22Rv1 (cell line): ENCODE measurements around the gene SIGLEC12.

Experiments used
- ZFX ChIP-seq: fragments of 450-650 bp; IDR thresholded peaks from 2 replicates; pipeline ENCODE4 v1.6.1; 2017; ENCODE audit warnings: antibody characterized with exemption, borderline replicate concordance
- TF ChIP-seq, protein P1 (sequence below): fragments of 450-650 bp; IDR thresholded peaks from 2 replicates; pipeline ENCODE4 v1.5.1; 2017; ENCODE audit warnings: mild to moderate bottlenecking

DNA sequence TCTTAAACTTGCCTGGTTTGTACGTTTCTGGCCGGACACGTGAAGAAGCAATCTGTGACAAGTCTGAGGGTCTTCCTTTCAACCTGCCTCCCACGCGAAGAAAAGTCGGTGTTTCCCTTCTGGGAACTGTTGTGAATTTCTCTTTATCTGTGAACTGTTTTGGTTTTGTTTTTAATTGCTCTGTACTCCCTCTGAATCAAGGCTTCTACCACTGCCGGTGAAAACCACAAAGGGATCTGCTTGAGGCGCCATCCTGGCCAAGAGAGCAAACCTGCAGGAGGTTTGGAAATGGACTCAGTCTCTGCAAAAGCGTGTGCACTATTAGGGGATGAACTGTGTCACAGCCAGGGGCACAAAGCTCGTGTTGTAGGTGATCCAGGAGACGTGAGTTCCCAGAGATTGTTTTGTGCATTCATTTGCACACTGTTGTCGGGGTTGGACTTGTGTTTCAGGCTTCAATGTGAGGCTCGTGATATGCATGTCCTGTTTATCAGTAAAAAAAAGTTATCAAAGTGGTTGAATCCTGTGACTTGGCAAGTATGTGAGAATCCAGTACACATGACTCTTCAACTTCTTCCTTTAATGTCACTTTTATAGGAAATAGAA is 53.1 kb downstream of the SIGLEC12 start:
- TF ChIP-seq, protein P1, sequence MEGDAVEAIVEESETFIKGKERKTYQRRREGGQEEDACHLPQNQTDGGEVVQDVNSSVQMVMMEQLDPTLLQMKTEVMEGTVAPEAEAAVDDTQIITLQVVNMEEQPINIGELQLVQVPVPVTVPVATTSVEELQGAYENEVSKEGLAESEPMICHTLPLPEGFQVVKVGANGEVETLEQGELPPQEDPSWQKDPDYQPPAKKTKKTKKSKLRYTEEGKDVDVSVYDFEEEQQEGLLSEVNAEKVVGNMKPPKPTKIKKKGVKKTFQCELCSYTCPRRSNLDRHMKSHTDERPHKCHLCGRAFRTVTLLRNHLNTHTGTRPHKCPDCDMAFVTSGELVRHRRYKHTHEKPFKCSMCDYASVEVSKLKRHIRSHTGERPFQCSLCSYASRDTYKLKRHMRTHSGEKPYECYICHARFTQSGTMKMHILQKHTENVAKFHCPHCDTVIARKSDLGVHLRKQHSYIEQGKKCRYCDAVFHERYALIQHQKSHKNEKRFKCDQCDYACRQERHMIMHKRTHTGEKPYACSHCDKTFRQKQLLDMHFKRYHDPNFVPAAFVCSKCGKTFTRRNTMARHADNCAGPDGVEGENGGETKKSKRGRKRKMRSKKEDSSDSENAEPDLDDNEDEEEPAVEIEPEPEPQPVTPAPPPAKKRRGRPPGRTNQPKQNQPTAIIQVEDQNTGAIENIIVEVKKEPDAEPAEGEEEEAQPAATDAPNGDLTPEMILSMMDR: no peak
- TF ChIP-seq ZFX: no peak
